IPS DF 19.7 (cell line): ENCODE data around the gene MTHFD2L.
"Not testable (repeated sequence)": the region's sequence is repeated elsewhere in the genome, so short reads cannot be mapped to it uniquely, and the experiment has no call there.

Experiments
- DNase-seq: peaks from one replicate; pipeline ENCODE4 v3.0.0-alpha.2; 2013; ENCODE audit warnings: low read depth, low spot score

The MTHFD2L gene

GRCh38 chr4:74157561-74158465, at the start of gene MTHFD2L:
MTHFD2L (plus strand) TSS chr4:74158118; CDS start chr4:74158139, 21 bp downstream.
- peak; percentile 90 for DNase-seq

- DNase-seq = no peak
These were observed 49.3 kb upstream of the MTHFD2L start for GRCh38 chr4:74108457-74109115.

GRCh38 chr4:74109116-74109869, 48.6 kb upstream of the MTHFD2L start:
- peak; percentile 52 for DNase-seq

GRCh38 chr4:74109870-74110605, 47.9 kb upstream of the MTHFD2L start:
- DNase-seq = no peak

GRCh38 chr4:74110670-74111069, 47.2 kb upstream of the MTHFD2L start:
- no peak for DNase-seq

- no peak for DNase-seq
These were observed 46.5 kb upstream of the MTHFD2L start for GRCh38 chr4:74111306-74111975.

- no peak for DNase-seq
These were observed 45.9 kb upstream of the MTHFD2L start for GRCh38 chr4:74111990-74112389.

GRCh38 chr4:74112399-74113105, 45.4 kb upstream of the MTHFD2L start:
- no peak for DNase-seq

GRCh38 chr4:74114234-74114633, 43.7 kb upstream of the MTHFD2L start:
- DNase-seq = no peak

- no peak for DNase-seq
These were observed 40.8 kb upstream of the MTHFD2L start for GRCh38 chr4:74117024-74117534.

GRCh38 chr4:74118600-74119338, 39.1 kb upstream of the MTHFD2L start:
- no peak for DNase-seq

- no peak for DNase-seq
These were observed 37.8 kb upstream of the MTHFD2L start for GRCh38 chr4:74120086-74120485.

GRCh38 chr4:74121643-74122579, 36.0 kb upstream of the MTHFD2L start:
- DNase-seq = no peak

- DNase-seq = no peak
These were observed 34.7 kb upstream of the MTHFD2L start for GRCh38 chr4:74123065-74123728.

GRCh38 chr4:74125029-74125428, 32.9 kb upstream of the MTHFD2L start:
- DNase-seq = peak; percentile 40

GRCh38 chr4:74127745-74128144, 30.2 kb upstream of the MTHFD2L start:
- DNase-seq = no peak

- DNase-seq = not testable (repeated sequence)
These were observed 27.1 kb upstream of the MTHFD2L start for GRCh38 chr4:74130843-74131242.

- not testable (repeated sequence) for DNase-seq
These were observed 25.7 kb upstream of the MTHFD2L start for GRCh38 chr4:74132188-74132587.
